ENCODE results near the gene MCF2L. TPM values are rescaled to one million over a fixed set of nuclear protein-coding genes. Genes with fewer than 3 reads are reported as not detected.
"Not testable (repeated sequence)": the region's sequence is repeated elsewhere in the genome, so short reads cannot be mapped to it uniquely, and the experiment has no call there.

MCF2L gene
- total RNA-seq, 1 donor from 2014 or later: 49.5 TPM

- ATAC-seq (no peak), DNase-seq (peak; percentile 19)
- intact Hi-C loops (cut with micrococcal nuclease): no loop called here
These were observed 101.1 kb downstream of the MCF2L start for GRCh38 chr13:113069861-113070805.

GRCh38 chr13:113070855-113071254 lies 101.8 kb downstream of the MCF2L start:
- no peak for ATAC-seq
- intact Hi-C loops (cut with micrococcal nuclease): no loop called here
- no peak for DNase-seq

DNA sequence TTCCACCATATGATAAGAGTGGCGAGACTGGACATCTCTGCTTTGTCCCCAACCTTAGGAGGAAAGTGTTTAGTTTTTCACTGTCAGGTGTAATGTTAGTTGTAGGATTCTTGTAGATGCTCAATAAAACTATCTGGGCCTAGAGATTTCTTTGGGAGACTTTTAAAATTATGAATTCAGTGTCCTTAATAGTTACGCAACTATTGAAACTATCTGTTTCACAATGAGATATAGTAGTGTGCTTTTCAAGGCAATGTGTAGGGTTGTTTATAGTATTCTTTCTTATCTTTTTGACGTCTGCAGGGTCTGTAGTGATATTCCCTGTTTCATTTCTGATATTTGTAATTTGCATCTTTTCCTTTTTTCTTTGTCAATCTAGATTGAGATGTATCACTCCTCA lies 103.4 kb downstream of the MCF2L start:
- DNase-seq (no peak), ATAC-seq (no peak)
- intact Hi-C loops (cut with micrococcal nuclease): no loop called here

- no peak for ATAC-seq
These were observed 104.9 kb downstream of the MCF2L start for GRCh38 chr13:113073942-113074341.

GRCh38 chr13:113074401-113074800 lies 105.4 kb downstream of the MCF2L start:
- ATAC-seq: no peak
- intact Hi-C loops (cut with micrococcal nuclease): no loop called here
- peak; percentile 13 for DNase-seq

More at GRCh38 chr13:113073942-113074341, 104.9 kb downstream of the MCF2L start:
- peak; percentile 22 for DNase-seq
- intact Hi-C loops (cut with micrococcal nuclease): no loop called here

DNA sequence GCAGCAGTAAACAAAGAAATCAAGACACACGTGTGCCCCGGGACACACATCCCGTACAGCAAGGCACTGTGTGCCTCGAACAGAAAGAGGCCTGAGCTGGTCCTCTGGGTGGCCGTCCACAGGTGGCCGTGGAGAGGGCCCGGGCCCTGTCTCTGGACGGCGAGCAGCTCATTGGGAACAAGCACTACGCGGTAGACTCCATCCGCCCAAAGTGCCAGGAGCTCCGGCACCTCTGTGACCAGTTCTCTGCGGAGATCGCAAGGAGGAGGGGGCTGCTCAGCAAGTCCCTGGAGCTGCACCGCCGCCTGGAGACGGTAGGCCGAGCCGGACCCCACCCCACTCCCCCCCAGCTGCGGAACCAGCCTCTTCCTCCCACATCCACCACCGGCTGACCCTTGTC lies 105.9 kb downstream of the MCF2L start:
- DNase-seq (peak; percentile 18), ATAC-seq (no peak)
- intact Hi-C loops (cut with micrococcal nuclease): no loop called here

GRCh38 chr13:113075711-113076110 lies 106.7 kb downstream of the MCF2L start:
- peak; percentile 19 for DNase-seq
- ATAC-seq: no peak
- intact Hi-C loops (cut with micrococcal nuclease): no loop called here

DNA sequence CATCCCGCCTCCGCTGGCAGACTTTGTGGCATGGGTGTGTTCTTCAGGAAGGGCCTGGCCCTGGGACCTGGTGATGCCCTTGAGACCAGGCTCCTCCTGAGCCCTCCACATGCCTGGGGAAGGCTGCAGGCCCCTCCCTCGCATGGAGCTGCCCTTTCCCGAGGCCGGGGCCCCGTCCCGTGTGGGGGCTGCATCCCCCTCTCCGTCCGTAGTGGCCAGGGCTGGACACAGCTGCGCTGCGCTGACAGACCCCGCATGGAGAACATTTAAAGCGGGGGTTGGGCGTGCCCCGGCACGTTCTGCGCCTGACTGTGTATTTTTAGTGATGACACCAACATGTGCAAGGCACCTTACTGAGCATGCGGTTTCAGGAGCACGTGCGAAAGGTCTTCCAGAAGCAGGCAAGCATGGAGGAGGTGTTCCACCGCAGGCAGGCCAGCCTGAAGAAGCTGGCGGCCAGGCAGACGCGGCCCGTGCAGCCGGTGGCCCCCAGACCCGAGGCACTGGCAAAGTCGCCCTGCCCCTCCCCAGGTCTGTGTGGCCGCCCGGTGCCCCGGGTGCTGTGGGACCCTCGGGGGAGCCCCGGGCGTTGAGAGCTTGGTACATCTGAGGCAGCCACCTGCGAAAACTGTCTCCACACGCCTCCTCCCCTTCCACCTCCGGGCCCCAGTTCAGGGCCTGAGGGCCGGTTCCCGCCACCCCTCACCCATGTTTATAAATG lies 107.8 kb downstream of the MCF2L start:
- DNase-seq: peak; percentile 23
- ATAC-seq: no peak
- intact Hi-C loops (cut with micrococcal nuclease): no loop called here

DNA sequence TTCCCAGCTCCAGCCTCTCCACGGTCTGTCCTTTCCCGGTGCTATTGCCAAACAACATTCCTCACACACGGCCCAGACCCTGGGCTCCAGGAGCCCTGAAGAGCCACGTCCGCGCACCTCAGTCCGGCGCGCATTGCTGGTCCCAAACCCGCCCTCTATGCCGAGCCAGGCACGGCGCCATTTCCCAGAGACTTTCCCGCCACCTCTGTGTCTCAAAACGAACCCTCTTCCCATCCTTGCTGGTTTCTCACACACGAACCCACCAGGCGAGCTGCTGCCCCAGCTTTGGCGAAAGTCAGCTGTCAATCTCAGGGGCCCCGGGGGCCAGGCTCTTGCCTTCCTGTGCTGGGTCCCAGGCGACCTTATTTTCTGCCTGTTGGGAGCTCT lies 108.5 kb downstream of the MCF2L start:
- ATAC-seq: no peak
- DNase-seq: peak; percentile 16
- intact Hi-C loops (cut with micrococcal nuclease): no loop called here

DNA sequence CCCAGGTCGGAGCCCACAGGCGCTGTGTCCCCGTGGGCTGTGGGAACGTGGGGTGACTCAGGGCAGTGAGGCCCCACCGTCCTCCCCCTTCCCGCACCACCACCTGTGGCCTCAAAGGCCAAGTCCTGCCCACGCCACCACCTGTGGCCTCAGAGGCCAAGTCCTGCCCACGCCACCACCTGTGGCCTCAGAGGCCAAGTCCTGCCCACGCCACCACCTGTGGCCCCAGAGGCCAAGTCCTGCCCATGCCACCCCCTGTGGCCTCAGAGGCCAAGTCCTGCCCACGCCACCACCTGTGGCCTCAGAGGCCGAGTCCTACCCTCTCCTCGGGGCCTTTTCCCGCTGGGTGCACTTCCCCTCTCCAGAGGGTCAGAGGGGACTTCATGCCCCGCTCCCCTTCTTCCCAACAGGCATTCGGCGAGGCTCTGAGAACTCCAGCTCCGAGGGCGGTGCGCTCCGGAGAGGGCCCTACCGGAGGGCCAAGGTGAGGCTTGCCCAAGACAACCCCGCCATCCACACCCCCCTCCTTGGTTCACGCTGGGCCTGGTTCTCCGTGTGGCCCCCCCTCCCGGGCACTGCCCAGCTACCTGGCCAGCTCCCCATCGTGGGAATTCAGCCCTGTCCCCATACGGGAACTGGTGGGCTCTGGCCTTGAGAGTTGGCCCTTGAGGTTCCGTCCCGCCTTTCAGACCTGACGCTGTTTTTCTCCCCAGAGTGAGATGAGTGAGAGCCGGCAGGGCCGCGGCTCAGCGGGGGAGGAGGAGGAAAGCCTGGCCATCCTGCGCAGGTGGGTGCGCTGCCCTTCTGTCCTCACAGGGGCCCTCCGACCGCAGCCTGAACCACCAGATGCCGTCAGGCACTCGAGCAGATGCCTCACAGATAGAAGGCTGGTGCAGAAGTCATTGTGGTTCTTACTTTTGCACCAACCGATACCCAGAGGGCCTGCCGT lies 109.2 kb downstream of the MCF2L start:
- peak; percentile 21 for DNase-seq
- intact Hi-C loops (cut with micrococcal nuclease): no loop called here
- ATAC-seq: no peak

DNA sequence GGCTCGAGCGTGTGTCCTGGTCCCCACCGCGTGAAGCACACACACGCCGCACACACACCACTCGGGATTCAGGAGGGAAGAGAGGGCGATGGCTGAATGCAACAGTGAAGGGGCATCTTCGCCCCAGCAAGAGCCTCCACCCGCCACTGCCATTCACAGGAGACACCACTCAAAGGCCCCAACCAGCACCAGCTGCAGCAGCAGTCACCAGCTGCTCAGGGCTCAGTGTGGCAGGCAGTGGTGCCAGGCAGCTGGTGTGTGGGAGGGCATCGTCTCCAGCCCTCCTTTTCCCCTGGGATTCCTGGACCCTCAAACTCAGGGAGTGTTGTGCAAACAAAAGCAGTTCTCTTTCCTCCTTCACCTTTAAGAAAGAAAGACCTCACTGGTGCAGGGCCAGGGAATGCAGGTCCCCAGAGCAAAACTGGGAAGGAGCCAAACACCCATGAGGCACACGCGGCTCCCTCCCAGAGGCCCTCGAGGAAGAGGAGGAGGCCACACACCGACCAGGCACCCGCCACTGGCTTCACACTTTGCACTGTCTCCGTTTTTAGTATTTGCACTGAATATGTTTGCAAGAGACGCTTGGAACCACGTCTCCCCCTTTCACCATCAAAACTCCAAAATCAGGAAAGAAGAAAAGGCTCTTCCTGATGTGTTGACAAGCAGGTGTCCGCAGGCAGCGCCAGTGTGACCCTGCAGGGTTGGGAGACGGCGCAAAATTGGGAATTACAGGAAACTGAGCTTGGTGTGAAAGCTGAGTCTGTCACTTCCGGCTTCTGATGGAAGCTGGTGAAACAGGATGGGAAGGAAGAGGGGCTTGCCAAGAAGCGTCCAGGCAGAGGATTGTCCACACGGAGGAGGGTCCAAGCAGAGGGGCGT lies 110.1 kb downstream of the MCF2L start:
- ATAC-seq (no peak), DNase-seq (no peak)
- intact Hi-C loops (cut with micrococcal nuclease): no loop called here

GRCh38 chr13:113079781-113080080 lies 110.7 kb downstream of the MCF2L start:
- DNase-seq; ATAC-seq; intact Hi-C loops (cut with micrococcal nuclease): not testable (repeated sequence)

- ATAC-seq: no peak
- DNase-seq: peak; percentile 26
- intact Hi-C loops (cut with micrococcal nuclease): no loop called here
These were observed 111.4 kb downstream of the MCF2L start for GRCh38 chr13:113080361-113080831.

GRCh38 chr13:113080901-113081521 lies 112.0 kb downstream of the MCF2L start:
- DNase-seq: peak; percentile 23
- ATAC-seq: no peak
- intact Hi-C loops (cut with micrococcal nuclease): no loop called here

DNA sequence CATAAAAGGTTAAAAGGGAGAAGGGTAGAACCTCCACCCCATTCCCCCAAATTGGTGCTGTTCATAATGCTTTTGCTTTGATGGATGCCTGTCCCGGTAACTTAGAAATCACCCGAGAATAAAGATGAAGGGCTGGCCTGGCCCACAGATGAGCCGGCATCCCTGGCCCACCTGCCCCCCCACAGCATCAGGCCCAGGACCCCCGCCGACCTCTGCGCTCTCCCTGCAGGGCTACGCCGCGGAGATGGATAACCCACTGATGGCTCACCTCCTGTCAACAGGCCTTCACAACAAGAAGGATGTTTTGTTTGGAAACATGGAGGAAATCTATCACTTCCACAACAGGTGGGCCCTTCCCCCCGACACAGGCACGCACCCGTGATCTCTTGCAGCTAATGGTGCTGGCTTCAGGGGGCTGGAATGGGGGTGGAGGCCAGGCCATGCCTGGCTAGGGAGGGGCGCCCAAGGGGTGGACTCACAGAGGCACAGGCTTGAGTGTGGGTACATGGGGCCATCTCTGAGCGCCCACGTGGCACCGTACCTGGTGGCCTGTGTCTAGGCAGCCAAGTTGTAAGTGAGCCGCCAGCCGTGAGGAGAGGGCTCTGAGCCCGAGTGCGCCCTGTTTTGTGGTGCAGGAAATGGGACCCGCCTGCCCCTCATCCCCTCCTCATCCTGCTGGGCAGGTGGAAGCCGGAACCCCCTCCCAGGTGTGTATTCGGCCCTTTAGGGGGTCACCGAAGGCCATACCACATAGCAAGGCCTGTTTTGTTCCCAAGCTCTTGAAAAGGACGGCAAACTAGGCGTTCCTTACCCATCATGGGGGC lies 113.4 kb downstream of the MCF2L start:
- intact Hi-C loops (cut with micrococcal nuclease): no loop called here
- DNase-seq (peak; percentile 25), ATAC-seq (no peak)

GRCh38 chr13:113083022-113083373 lies 114.0 kb downstream of the MCF2L start:
- intact Hi-C loops (cut with micrococcal nuclease): no loop called here
- peak; percentile 21 for DNase-seq
- ATAC-seq: no peak

- ATAC-seq (peak; percentile 90), DNase-seq (peak; percentile 83)
- intact Hi-C loops (cut with micrococcal nuclease): no loop called here
These were observed 114.5 kb downstream of the MCF2L start for GRCh38 chr13:113083402-113084061.
